Mucosa of stomach (tissue), 1 donor: ENCODE data around the gene SH3BP5.

ENCODE experiments used
- H3K27me3 ChIP-seq: one replicate; pipeline ENCODE4 v1.7.0; 2013; ENCODE audit warnings: mild to moderate bottlenecking, low read length; ENCODE audit not compliant: control insufficient read depth, insufficient read depth
- H3K36me3 ChIP-seq: one replicate; pipeline ENCODE4 v1.7.0; 2013; ENCODE audit warnings: low read length; ENCODE audit not compliant: control insufficient read depth, insufficient read depth
- H3K4me1 ChIP-seq: one replicate; pipeline ENCODE4 v1.7.0; 2013; ENCODE audit warnings: mild to moderate bottlenecking, low read length; ENCODE audit not compliant: control insufficient read depth, insufficient read depth
- H3K4me3 ChIP-seq: one replicate; pipeline ENCODE4 v1.7.0; 2013; ENCODE audit warnings: low read length
- H3K9ac ChIP-seq: one replicate; pipeline ENCODE4 v1.7.0; 2013; ENCODE audit warnings: mild to moderate bottlenecking, low read length, moderate library complexity
- H3K9me3 ChIP-seq: one replicate; pipeline ENCODE4 v1.7.0; 2013; ENCODE audit warnings: mild to moderate bottlenecking, low read length, moderate library complexity; ENCODE audit not compliant: control insufficient read depth
- donor health status: Pancreatic carcinoma.

The SH3BP5 gene

DNA sequence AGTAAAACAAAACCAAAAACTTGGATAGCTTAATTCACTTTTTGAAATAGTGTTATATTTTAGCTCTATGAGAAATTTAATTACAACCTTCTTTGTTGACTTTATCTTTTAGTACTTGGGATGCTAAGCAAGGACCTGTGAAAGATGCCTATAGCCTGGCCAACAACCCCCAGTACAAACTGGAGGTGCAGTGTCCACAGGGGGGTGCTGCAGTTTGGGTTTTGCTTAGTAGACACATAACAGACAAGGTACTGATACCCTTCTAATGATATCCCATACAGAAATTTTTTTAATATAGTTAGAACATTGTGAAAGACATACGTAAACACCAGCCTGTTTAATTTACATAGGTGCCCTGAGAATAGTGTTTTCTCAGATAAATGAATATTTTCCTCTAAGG is 91.0 kb downstream of the SH3BP5 start:
- no peak overlapping the region for H3K4me3 ChIP-seq
- no peaks in the 10 kb centered on the region for H3K9me3 ChIP-seq
- H3K27me3 ChIP-seq, result no peaks in the 10 kb centered on the region
- H3K9ac ChIP-seq, result no peak overlapping the region
- peaks cover 7% of the 10 kb centered on the region for H3K4me1 ChIP-seq
- peaks cover 3% of the 10 kb centered on the region for H3K36me3 ChIP-seq

GRCh38 chr3:15229262-15229661 is 103.1 kb downstream of the SH3BP5 start:
- peaks cover 5% of the 10 kb centered on the region for H3K36me3 ChIP-seq
- no peak overlapping the region for H3K9ac ChIP-seq
- H3K27me3 ChIP-seq, result no peaks in the 10 kb centered on the region
- no peaks in the 10 kb centered on the region for H3K9me3 ChIP-seq
- no peaks in the 10 kb centered on the region for H3K4me1 ChIP-seq
- no peak overlapping the region for H3K4me3 ChIP-seq

DNA sequence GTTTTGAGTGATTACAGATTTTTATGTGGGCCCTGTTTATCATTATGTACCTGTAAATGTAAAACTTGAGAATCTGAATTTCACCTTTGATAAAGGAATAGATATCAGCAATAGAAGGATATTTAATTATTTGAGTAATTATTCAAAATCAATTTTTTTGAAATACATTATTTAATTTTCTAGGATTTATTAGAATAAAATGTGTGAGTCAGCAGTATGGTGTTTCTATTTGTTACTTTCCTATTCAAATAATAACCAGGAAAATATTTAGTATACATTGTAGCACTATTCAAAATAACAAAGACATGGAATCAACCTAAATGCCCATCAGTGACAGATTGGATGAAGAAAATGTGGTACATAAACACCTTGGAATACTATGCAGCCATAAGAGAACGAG is 104.2 kb downstream of the SH3BP5 start:
- H3K36me3 ChIP-seq, result peaks cover 5% of the 10 kb centered on the region

DNA sequence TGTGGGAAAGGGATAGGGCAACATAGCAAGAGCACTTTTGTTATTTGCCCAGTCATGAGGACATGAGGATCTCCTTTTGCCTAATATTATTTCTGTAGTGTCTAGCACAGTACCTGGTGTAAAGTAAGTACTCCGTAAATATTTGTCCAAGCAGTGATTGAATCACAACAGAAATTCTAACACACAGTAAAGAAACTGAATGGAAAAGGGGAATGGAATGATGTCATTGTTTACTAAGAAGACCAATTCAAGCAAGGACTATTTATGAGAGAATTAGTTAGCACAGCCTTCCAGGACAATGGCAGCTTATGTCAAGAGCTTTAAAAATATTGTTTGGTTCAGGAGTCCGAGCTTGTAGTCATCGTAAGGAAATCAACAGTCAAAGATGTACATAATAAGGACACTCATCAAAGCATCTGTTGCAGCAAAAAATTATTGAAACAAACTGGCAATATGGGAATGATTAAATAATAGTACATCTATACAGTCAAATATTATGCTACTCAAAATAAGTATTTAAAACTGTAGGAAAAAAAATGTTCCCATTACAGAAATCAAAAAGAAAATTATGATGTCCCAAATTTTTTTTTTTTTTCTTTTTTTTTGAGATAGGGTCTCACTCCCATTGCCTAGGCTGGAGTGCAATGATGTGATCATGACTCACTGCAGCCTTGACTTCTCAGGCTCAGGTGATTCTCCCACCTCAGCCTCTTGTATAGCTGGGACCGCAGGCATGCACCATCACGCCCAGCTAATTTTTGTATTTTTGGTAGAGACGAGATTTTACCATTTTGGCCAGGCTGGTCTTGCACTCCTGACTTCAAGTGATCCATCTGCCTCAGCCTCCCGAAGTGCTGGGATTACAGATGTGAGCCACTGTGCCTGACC is 108.5 kb downstream of the SH3BP5 start:
- H3K9me3 ChIP-seq, result no peaks in the 10 kb centered on the region
- H3K4me1 ChIP-seq, result no peaks in the 10 kb centered on the region
- H3K36me3 ChIP-seq, result peaks cover 5% of the 10 kb centered on the region
- no peaks in the 10 kb centered on the region for H3K27me3 ChIP-seq
- no peak overlapping the region for H3K9ac ChIP-seq
- H3K4me3 ChIP-seq, result no peak overlapping the region

More for the DNA sequence above, 104.2 kb downstream of the SH3BP5 start:
- H3K4me3 ChIP-seq, result no peak overlapping the region
- H3K9me3 ChIP-seq, result no peaks in the 10 kb centered on the region
- no peaks in the 10 kb centered on the region for H3K4me1 ChIP-seq
- H3K27me3 ChIP-seq, result no peaks in the 10 kb centered on the region
- H3K9ac ChIP-seq, result no peak overlapping the region

- Histone ChIP-seq H3K9ac (no peak overlapping the region), H3K36me3 (no peaks in the 10 kb centered on the region), H3K4me3 (no peak overlapping the region), H3K9me3 (no peaks in the 10 kb centered on the region), H3K4me1 (no peaks in the 10 kb centered on the region), H3K27me3 (no peaks in the 10 kb centered on the region)
Measured at GRCh38 chr3:15221574-15222217, 110.7 kb downstream of the SH3BP5 start.

- Histone ChIP-seq H3K9me3 (no peaks in the 10 kb centered on the region), H3K4me1 (no peaks in the 10 kb centered on the region), H3K9ac (no peak overlapping the region), H3K36me3 (no peaks in the 10 kb centered on the region), H3K4me3 (no peak overlapping the region), H3K27me3 (no peaks in the 10 kb centered on the region)
Measured at GRCh38 chr3:15220661-15221060, 111.7 kb downstream of the SH3BP5 start.

DNA sequence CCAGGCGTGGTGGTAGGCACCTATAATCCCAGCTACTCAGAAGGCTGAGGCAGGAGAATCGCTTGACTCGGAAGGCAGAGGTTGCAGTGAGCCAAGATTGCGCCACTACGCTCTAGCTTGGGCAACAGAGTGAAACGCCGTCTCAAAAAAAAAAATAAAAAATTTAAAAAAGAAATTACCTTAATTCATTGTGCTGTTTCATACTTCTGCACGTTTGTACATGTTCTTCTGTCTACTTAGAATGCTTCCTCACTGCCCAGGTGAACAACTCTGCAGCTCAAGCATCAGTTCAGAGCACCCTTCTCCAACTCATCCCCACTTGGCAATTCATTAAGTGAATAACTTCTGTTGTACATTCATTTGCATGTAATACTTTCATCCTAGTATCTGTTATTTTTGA is 112.3 kb downstream of the SH3BP5 start:
- Histone ChIP-seq H3K4me1 (no peaks in the 10 kb centered on the region), H3K36me3 (no peaks in the 10 kb centered on the region), H3K27me3 (no peaks in the 10 kb centered on the region), H3K9ac (no peak overlapping the region), H3K9me3 (no peaks in the 10 kb centered on the region), H3K4me3 (no peak overlapping the region)

GRCh38 chr3:15218689-15219088 is 113.7 kb downstream of the SH3BP5 start:
- Histone ChIP-seq H3K9me3 (no peaks in the 10 kb centered on the region), H3K9ac (no peak overlapping the region), H3K36me3 (no peaks in the 10 kb centered on the region), H3K4me1 (no peaks in the 10 kb centered on the region), H3K27me3 (no peaks in the 10 kb centered on the region), H3K4me3 (no peak overlapping the region)

DNA sequence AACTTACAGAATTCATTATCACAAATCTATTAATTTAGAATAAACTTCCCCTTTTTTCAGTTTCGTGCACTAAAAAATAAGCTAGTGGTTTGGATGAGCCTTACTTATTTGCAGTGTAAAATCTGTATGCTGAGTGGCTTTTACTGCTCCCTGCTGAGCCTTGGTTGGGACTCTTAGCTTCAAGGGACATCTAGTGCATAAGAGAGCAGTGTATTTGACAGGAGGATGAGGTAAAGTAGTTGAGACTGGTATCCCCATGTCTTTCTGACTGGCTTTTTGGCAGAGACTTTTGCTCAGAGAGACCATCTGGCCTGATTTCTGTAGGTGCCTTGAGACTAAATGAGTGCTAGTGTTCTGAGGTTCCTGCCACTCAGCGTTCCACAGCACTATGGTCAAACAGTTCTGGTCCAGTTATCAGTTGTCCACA is 114.5 kb downstream of the SH3BP5 start:
- no peak overlapping the region for H3K4me3 ChIP-seq
- H3K4me1 ChIP-seq, result no peaks in the 10 kb centered on the region
- no peaks in the 10 kb centered on the region for H3K36me3 ChIP-seq
- no peaks in the 10 kb centered on the region for H3K27me3 ChIP-seq
- no peak overlapping the region for H3K9ac ChIP-seq
- no peaks in the 10 kb centered on the region for H3K9me3 ChIP-seq

DNA sequence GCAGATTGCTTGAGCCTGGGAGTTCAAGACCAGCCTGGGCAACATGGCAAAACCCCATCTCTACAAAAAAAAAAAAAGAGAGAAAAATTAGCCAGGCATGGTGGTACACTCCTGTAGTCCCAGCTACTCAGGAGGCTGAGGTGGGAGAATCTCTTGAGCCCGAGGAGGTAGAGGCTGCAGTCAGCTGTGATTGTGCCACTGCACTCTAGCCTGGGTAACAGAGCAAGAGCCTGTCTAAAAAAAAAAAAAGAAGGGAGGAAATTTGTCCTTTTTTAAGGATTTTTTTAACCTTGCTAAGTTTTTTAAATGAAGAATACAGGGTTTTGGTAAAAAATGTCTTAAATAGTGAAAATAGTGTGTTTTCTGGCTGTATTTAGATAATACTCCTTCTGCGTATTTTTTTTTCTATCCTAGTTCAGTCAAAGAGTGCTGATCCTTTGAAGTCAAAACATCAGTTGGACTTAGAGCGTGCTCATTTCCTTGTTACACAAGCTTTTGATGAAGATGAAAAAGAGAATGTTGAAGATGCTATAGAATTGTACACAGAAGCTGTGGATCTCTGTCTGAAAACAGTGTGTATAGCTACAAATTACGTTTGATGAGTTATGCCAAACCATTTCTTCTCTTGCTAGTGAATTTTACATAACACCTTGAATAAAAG is 115.2 kb downstream of the SH3BP5 start:
- H3K36me3 ChIP-seq, result no peaks in the 10 kb centered on the region
- H3K27me3 ChIP-seq, result no peaks in the 10 kb centered on the region
- H3K9ac ChIP-seq, result no peak overlapping the region
- H3K4me3 ChIP-seq, result no peak overlapping the region
- no peaks in the 10 kb centered on the region for H3K4me1 ChIP-seq
- no peaks in the 10 kb centered on the region for H3K9me3 ChIP-seq

DNA sequence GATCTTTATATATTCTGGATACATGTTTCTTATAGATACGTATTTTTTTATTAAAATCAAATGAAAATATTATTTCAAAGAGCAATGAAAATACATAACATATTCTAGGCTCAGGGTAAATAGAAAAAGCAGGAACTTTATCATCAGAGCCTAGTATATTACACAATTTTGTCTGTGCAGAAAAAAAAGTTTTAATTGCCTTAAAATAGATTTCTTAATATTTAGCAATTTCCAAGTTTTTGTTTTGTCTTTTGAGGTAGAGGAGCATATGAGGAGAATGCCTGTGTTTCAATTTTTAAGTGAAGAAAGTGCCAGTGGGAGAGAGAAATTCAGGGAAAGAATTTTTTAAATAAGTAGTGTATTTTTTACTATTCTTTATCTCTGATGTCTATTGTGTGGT is 115.9 kb downstream of the SH3BP5 start:
- Histone ChIP-seq H3K36me3 (no peaks in the 10 kb centered on the region), H3K27me3 (no peaks in the 10 kb centered on the region), H3K4me3 (no peak overlapping the region), H3K9me3 (no peaks in the 10 kb centered on the region), H3K4me1 (no peaks in the 10 kb centered on the region), H3K9ac (no peak overlapping the region)

DNA sequence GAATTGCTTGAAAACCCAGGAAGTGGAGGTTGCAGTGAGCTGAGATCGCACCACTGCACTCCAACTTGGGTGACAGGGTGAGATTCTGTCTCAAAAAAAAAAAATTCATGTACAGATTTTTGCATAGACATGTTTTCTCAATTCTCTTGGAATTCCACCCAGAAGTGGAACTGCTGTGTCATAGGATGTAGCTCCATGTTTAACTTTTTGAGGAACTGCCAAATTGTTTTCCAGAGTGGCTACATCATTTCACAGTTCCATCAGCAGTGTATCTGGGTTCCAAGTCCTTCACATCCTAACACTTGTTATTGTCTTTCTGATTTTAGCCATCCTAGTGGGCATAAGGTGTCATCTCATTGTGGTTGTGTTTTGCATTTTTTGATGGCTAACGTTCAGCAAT is 116.4 kb downstream of the SH3BP5 start:
- Histone ChIP-seq H3K4me3 (no peak overlapping the region), H3K9me3 (no peaks in the 10 kb centered on the region), H3K36me3 (no peaks in the 10 kb centered on the region), H3K27me3 (no peaks in the 10 kb centered on the region), H3K4me1 (no peaks in the 10 kb centered on the region), H3K9ac (no peak overlapping the region)
